Glutamatergic neuron (in vitro differentiated cells): Measurements from ENCODE around the gene ARID3A. TPM values are rescaled to one million over a fixed set of nuclear protein-coding genes. Genes with fewer than 3 reads are reported as not detected.

Experiments
- DNase-seq: peaks from one replicate; pipeline ENCODE4 v3.0.0; 2022
- H3K27ac Mint-ChIP-seq: one replicate; pipeline ENCODE4 v1.8.0; 2020; ENCODE audit warnings: mild to moderate bottlenecking, mixed read lengths, inconsistent platforms; ENCODE audit not compliant: unreplicated experiment
- H3K27me3 Mint-ChIP-seq: one replicate; pipeline ENCODE4 v1.8.0; 2020; ENCODE audit warnings: mild to moderate bottlenecking, moderate library complexity, mixed read lengths, inconsistent platforms; ENCODE audit not compliant: unreplicated experiment
- H3K36me3 Mint-ChIP-seq: one replicate; pipeline ENCODE4 v1.8.0; 2020; ENCODE audit warnings: mild to moderate bottlenecking, mixed read lengths, inconsistent platforms; ENCODE audit not compliant: unreplicated experiment
- H3K4me1 Mint-ChIP-seq: one replicate; pipeline ENCODE4 v1.8.0; 2020; ENCODE audit warnings: mild to moderate bottlenecking, low read depth, mixed read lengths, inconsistent platforms; ENCODE audit not compliant: unreplicated experiment
- H3K4me3 Mint-ChIP-seq: one replicate; pipeline ENCODE4 v1.8.0; 2020; ENCODE audit warnings: mild to moderate bottlenecking, mixed read lengths, inconsistent platforms; ENCODE audit not compliant: unreplicated experiment
- H3K9me3 Mint-ChIP-seq: one replicate; pipeline ENCODE4 v1.8.0; 2020; ENCODE audit warnings: mild to moderate bottlenecking, moderate library complexity, mixed read lengths, inconsistent platforms; ENCODE audit not compliant: unreplicated experiment
- total RNA-seq: library from RNA; stranded (reverse); fragmentation: NEBNext Ultra II Directional; extraction: Animal tissue kit (Norgen Biotek cat#: 25700); gene quantifications from one replicate; pipeline ENCODE4 v1.2.1, GENCODE V29; 2021; ENCODE audit not compliant: unreplicated experiment
- TF ChIP-seq, protein P1 (sequence below): fragments of 200-600 bp; sonication (generic); IDR thresholded peaks from one replicate; pipeline ENCODE4 v1.5.0; 2021; ENCODE audit not compliant: partially characterized antibody, unreplicated experiment

Gene ARID3A
- total RNA-seq, 1 donor from 2014 or later = 148 TPM

DNA sequence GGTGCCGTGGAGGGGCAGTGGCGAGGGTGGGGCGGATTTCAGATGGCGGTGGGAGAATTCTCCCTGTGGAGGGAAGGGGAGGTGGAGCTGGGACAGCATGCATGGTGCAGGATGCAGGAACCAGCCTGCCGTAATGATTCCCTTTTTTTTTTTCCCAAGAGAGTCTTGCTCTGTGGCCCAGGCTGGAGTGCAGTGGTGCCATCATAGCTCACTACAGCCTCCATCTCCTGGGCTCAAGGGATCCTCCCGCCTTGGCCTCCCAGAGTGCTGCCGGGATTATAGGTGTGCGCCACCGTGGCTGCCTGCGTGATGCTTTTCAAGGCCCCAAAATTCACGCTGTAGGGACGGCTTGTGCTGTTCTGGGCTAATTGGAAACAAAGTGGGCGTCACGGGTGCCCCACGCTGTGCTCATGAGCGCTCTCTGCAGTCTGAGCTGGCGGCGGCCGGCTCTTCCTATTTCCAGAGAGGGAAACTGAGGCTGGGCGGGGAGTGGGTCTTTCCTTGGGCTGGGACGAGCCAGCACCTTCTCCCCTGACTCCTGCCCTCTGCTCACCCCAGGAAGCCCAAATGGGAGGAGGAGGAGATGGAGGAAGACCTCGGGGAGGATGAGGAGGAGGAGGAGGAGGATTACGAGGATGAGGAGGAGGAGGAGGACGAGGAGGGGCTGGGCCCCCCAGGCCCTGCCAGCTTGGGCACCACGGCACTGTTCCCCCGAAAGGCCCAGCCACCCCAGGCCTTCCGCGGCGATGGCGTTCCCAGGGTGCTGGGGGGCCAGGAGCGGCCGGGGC is 6.2 kb downstream of the ARID3A start:
- H3K4me3 Mint-ChIP-seq = peak overlapping the region; percentile 52
- no peak for DNase-seq
- peaks cover 10% of the 10 kb centered on the region for H3K4me1 Mint-ChIP-seq
- TF ChIP-seq, protein P1, sequence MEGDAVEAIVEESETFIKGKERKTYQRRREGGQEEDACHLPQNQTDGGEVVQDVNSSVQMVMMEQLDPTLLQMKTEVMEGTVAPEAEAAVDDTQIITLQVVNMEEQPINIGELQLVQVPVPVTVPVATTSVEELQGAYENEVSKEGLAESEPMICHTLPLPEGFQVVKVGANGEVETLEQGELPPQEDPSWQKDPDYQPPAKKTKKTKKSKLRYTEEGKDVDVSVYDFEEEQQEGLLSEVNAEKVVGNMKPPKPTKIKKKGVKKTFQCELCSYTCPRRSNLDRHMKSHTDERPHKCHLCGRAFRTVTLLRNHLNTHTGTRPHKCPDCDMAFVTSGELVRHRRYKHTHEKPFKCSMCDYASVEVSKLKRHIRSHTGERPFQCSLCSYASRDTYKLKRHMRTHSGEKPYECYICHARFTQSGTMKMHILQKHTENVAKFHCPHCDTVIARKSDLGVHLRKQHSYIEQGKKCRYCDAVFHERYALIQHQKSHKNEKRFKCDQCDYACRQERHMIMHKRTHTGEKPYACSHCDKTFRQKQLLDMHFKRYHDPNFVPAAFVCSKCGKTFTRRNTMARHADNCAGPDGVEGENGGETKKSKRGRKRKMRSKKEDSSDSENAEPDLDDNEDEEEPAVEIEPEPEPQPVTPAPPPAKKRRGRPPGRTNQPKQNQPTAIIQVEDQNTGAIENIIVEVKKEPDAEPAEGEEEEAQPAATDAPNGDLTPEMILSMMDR = no peak
- H3K36me3 Mint-ChIP-seq = no peaks in the 10 kb centered on the region
- H3K27ac Mint-ChIP-seq = no peak overlapping the region
- H3K27me3 Mint-ChIP-seq = peaks cover 12% of the 10 kb centered on the region
- peaks cover 8% of the 10 kb centered on the region for H3K9me3 Mint-ChIP-seq

DNA sequence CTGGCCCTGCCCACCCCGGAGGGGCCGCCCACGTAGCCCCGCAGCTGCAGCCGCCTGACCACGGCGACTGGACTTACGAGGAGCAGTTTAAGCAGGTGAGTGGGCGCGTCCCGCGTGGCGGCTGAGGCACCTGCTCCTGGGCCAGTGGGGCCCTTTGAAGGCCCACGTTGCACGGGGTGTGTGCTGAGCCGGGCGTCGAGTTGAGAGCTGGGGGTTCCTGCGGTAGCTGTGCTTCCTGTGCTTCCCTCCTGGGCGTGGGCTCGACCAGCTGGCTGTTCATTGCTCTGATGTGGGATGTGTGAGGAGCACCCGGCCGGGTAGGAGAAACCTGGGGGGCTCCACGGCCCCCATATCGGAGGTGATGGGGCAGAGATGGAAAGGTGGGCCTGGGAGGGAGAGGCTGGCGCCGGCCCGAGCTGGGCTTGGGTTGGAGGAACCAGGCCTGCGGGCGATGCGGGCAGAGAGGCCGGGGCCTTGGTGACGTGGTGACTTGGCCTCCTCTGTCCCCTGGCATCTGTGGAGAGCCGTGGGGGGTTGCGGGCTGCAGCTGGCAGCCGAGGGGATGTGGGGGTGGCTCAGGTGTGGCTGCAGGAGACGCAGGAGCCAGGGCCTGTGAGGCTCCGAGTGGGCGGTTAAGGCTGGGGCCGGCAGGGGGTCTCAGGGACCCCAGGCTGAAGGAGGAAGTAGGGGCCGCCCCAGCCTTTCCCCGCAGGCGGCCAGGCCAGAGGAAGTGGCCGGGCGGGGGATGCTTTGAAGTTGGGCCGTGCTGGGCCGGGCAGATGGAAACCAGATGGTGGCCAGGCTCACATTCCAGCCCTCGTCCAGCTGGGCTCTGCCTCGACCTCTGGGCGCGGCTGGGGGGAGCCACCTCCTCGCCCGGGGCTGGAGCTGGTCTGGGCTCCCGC is 7.1 kb downstream of the ARID3A start:
- Mint-ChIP-seq H3K9me3 (peaks cover 8% of the 10 kb centered on the region), H3K4me3 (peak overlapping the region; percentile 49), H3K36me3 (peaks cover 4% of the 10 kb centered on the region), H3K4me1 (peaks cover 12% of the 10 kb centered on the region), H3K27ac (peak overlapping the region; percentile 90), H3K27me3 (peaks cover 12% of the 10 kb centered on the region)
- DNase-seq = peak; percentile 87
- TF ChIP-seq, protein P1 = no peak

DNA sequence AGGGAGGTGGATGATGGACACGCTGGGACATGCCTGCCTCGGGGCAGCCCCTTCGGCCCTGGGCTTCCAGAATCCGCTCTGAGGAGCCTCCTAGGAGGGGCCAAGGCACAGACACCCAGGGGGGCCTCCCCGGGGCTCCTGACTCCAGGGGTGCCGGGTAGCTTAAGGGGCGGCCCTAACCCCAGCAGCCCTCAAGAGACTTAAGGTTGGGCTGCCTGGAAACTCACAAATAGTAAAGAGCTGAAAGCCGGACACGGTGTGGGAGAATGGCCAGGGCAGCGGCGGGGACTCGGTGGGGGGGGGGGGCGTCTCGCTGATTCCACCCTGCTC is 7.7 kb downstream of the ARID3A start:
- TF ChIP-seq, protein P1 = no peak
- DNase-seq = no peak

DNA sequence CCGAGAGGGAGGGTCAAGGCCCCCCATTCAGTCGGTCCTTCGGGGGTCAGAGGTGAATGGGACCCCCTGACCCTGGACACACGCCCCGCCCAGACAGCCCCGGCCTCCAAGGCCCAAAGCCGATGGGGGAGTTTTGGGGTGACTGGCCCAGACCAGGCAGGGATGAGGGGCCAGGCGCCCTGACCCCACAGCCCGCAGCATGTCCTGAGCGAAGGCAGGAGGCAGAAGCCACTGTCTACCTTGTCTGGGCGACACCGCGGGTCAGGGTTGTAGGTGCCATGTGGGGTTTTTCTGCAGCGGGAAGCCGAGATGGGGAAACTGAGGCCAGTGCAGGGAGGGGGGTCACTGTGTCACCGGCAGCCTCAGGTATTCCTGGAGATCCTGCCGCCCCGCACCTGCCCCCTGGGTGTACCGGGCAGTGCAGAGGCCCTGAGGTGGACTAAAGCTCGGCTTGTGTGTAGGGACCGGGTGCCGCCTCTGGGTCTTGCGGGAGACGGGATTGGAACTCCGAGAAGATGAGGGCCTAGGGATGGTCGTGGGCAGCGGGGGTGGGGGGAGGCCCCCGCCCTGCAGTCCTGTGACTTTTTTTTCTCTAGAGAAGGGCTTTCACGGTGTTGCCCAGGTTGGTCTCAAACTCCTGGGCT is 8.5 kb downstream of the ARID3A start:
- peaks cover 12% of the 10 kb centered on the region for H3K27me3 Mint-ChIP-seq

More for the DNA sequence above, 7.7 kb downstream of the ARID3A start:
- H3K27me3 Mint-ChIP-seq = peaks cover 12% of the 10 kb centered on the region
- H3K36me3 Mint-ChIP-seq = peaks cover 4% of the 10 kb centered on the region
- H3K27ac Mint-ChIP-seq = peak overlapping the region; percentile 90
- peaks cover 8% of the 10 kb centered on the region for H3K9me3 Mint-ChIP-seq
- H3K4me1 Mint-ChIP-seq = peaks cover 14% of the 10 kb centered on the region
- H3K4me3 Mint-ChIP-seq = no peak overlapping the region

More for the DNA sequence above, 8.5 kb downstream of the ARID3A start:
- peaks cover 14% of the 10 kb centered on the region for H3K4me1 Mint-ChIP-seq
- TF ChIP-seq, protein P1 = no peak
- DNase-seq = no peak
- peaks cover 4% of the 10 kb centered on the region for H3K36me3 Mint-ChIP-seq
- no peak overlapping the region for H3K4me3 Mint-ChIP-seq
- peaks cover 8% of the 10 kb centered on the region for H3K9me3 Mint-ChIP-seq
- H3K27ac Mint-ChIP-seq = no peak overlapping the region
